ENCODE measurements around the gene OR1J1.

OR1J1 gene, protein sequence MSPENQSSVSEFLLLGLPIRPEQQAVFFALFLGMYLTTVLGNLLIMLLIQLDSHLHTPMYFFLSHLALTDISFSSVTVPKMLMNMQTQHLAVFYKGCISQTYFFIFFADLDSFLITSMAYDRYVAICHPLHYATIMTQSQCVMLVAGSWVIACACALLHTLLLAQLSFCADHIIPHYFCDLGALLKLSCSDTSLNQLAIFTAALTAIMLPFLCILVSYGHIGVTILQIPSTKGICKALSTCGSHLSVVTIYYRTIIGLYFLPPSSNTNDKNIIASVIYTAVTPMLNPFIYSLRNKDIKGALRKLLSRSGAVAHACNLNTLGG

DNA sequence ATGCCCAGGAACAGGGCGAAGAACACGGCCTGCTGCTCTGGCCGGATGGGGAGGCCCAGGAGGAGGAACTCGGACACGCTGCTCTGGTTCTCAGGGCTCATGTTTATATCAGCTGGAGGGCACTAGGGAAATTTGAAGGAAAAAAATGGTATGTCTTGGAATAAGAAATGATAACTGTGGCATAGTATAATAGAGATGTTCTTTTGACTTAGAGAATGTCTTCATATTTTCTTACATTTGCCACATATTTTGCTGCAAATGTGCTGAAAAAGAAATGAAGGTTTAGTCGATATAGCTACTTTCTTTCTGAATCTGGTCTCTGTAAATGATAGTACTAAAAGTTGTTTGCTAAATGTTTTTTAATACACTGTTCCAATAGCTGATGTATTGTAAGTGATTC is at the start of gene OR1J1:
Gene OR1J1, minus strand, starts transcription at position 101 of the 400 bp plus-strand sequence. Its CDS starts 0 bp downstream, at position 101.
- no peak for DNase-seq (ENCODE audit: low spot score)

DNA sequence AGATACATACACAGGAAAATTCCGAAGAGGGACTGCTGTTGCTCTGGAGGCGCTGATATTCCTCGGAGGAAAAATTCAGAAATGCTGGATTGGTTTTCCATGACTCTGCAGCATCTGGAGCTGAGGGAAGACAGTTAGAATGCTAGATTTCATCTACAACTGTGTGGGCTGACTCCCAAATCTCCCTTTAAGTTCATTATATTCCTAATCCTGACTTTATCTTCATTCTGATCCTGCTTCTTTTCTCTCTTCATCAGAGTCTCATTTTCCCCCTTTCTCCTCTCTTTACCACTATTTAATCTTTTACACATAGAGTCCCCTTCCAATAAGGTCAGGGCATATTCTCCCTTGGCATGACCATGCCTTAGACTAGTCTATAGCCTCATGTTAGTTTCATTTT is 49.5 kb upstream of the OR1J1 start, which contains the start of gene OR1N1:
Gene OR1N1, minus strand, starts transcription at position 101 of the 400 bp plus-strand sequence. Its CDS starts 0 bp downstream, at position 101.
- DNase-seq (ENCODE audit: low spot score): no peak

DNA sequence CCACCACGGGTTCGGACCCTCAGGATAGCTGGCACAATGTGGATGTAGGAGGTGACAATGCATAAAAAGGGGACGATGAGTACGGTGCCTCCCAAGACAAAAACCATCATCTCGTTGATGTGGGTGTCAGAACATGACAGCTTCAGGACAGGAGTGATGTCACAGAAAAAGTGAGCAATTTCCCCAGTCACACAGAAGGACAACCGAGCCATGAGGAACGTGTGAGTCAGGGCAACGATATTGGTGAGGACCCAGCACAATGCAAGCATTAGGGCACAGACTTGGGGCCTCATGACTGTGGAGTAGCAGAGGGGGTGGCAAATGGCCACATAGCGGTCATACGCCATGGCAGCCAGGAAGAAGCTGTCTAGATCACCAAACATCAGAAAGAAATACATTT is 48.9 kb upstream of the OR1J1 start:
- DNase-seq (ENCODE audit: low spot score): no peak

DNA sequence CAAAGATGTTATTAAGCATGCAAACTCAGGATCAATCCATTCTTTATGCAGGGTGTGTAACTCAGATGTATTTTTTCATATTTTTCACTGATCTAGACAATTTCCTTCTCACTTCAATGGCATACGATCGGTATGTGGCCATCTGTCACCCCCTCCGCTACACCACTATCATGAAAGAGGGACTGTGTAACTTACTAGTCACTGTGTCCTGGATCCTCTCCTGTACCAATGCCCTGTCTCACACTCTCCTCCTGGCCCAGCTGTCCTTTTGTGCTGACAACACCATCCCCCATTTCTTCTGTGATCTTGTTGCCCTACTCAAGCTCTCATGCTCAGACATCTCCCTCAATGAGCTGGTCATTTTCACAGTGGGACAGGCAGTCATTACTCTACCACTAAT is 41.6 kb upstream of the OR1J1 start:
- no peak for DNase-seq (ENCODE audit: low spot score)

DNA sequence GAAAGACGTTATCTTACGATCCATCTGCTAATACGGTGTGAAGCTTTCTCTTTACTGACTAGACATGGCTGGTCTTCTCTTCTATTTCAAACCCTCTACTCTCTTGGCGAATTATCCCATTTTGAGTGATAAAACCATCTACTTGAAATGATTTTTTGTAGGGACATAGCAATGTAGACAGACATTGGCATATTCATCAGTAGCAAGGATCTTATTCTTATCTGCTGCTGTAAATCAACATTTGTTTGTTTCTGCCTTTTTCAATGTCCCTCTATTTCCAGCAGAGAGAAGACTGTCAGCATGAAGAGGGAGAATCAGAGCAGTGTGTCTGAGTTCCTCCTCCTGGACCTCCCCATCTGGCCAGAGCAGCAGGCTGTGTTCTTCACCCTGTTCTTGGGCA is 41.1 kb upstream of the OR1J1 start, which contains the start of gene OR1J4:
Gene OR1J4, plus strand, starts transcription at position 301 of the 400 bp plus-strand sequence. Its CDS starts 0 bp downstream, at position 301.
- DNase-seq (ENCODE audit: low spot score): no peak

DNA sequence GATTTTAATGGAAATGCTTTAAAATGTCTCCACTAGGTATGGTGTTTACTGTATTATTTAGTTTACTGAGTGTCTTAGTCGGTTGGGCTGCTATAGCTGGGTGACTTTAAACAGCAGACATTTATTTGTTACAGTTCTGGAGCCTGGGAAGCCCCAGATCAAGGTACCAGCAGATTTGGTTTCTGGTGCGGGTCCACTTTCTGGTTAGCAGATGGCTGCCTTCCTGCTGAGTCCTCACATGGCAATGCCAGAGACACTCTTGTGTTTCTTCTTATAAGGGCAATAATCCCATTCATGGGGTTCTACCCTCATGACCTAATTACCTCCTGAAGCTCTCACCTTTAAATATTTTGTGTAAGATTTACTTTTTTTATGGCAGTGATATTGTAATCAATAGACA is 40.5 kb upstream of the OR1J1 start:
- no peak for DNase-seq (ENCODE audit: low spot score)

DNA sequence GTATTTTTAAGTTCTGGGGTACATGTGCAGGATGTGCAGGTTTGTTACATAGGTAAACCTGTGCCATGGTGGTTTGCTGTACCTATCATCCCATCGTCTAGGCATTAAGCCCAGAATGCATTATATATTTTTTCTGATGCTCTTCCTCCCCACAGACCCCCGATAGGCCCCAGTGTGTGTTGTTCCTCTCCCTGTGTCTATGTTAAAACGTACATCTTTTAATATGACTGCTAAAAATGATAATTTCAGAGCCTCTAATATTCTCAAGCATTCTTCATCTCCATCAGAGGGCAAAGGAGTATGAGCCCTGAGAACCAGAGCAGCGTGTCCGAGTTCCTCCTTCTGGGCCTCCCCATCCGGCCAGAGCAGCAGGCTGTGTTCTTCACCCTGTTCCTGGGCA is 32.8 kb upstream of the OR1J1 start, which contains the start of gene OR1J2:
Gene OR1J2, plus strand, starts transcription at position 301 of the 400 bp plus-strand sequence. Its CDS starts 0 bp downstream, at position 301.
- no peak for DNase-seq (ENCODE audit: low spot score)

DNA sequence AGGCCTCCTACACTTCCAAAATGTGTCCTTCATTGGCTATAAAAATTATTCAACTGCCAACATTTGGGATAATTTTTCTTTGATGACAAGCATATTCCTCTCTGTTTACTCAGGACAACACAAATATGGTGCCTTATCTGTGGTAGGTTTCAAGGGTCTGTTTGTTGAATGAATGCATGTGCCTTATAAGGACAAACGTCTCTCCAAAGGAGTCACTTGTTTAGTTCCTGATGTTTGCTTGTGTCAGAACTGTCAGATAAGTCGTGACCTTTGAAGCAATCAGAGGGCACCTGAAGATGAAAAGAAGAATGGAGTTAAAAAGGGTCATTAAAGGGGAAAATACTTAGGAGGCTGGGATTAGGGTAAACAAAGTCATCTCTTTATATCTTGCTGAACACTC is 29.2 kb upstream of the OR1J1 start:
- no peak for DNase-seq (ENCODE audit: low spot score)

DNA sequence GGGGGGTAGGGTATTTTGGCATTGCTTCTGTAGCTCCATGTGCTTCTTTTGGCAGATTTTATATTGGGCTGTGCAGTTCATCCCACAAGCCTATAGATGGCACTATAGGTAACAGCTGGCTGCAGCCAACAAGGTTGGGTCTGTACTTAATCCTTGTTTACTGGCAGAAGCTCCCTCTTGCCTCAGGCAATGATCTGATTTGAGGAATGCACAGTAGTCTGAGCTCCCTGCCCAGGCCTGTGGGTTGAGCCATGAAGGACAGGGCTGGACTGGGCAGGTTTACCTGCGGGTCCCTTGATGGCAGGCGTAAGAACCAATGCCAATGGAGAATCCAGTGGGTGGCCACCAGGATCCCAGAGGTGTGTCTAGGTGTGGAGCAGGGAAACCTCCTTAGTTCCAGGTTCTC is 21.2 kb upstream of the OR1J1 start:
- peak; percentile 57 for DNase-seq (ENCODE audit: low spot score)

DNA sequence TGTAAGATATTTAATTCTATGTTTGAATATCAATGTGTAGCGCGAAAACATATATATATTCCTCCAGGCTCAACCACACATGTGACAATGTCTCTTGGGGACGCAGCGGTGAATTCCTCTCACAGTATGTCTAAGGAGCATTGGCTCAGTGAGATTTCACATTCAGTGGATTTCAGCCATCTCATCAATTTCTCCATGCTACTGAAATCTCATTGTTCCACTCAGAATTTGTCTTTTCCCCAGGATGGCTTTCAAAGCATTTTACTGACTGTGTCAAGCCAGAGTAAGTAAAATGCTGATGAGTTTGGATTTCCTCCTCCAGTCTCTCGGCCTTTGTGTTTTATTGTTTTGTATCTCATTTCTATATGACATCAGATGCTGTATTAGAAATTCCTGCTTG is 1.3 kb upstream of the OR1J1 start:
- no peak for DNase-seq (ENCODE audit: low spot score)

DNA sequence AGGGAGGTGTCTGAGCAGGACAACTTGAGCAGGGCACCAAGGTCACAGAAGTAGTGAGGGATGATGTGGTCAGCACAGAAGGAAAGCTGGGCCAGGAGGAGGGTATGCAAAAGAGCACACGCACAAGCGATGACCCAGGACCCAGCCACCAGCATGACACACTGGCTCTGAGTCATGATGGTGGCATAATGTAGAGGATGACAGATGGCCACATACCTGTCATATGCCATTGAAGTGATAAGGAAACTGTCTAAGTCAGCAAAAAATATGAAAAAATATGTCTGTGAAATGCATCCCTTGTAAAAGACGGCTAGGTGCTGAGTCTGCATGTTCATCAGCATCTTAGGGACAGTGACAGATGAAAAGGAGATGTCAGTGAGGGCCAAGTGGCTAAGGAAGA is 380 bp downstream of the OR1J1 start:
- DNase-seq (ENCODE audit: low spot score): no peak

DNA sequence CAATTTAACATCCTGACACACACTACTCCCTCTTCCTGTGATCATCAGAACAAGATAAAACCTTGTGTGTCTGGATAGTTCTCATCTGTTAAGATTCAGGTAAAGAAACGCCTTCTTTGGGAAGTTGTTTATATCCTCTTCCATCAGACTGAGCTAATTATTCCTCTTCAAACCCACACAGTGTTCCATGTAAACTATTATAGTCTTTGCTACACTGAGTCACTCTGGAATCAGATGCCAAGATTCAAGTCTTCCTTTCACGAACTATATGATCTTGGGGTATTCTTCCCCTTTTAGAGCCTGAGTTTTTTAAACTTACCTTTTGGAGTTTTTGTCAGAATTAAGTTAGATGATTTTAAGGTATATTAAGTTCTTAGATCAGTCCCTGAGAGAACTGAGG is 2.0 kb downstream of the OR1J1 start:
- DNase-seq (ENCODE audit: low spot score): no peak

DNA sequence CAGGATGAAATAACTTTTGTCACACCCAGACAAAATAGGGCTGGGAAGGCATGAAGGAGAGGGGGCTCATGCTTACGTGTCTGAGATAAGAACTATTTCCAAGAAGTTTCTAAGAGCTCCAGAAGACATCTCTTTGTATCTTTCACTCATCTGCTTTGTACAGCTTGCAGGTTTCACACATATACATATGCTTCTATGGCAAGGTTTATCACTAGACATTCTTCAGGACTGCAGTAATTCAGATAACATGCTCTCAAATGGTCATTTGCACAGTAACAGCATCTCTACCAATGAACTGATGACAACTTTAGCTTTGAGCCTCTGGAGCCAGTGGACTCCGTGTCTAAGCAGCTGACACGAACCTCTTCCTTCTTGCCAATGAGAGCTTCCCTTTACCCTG is 3.2 kb downstream of the OR1J1 start:
- DNase-seq (ENCODE audit: low spot score): no peak

DNA sequence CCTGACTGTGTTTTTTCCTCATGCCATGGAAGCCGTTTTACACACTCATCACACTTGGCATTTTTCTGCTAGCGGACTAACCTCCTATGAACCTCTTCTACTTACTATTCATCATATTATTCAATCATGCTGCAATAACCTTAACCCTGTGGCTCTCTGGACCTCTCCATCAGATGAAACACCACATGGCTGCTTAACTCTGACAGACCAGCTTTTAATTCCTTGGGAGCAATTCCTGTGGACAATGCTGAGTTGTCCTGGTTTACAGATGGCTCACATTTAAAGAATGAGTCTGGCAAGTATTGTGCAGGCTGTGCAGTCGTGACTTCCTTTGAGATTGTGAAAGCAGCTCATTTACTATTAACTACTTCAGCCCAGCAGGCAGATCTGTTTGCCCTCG is 9.0 kb downstream of the OR1J1 start:
- DNase-seq (ENCODE audit: low spot score): no peak

DNA sequence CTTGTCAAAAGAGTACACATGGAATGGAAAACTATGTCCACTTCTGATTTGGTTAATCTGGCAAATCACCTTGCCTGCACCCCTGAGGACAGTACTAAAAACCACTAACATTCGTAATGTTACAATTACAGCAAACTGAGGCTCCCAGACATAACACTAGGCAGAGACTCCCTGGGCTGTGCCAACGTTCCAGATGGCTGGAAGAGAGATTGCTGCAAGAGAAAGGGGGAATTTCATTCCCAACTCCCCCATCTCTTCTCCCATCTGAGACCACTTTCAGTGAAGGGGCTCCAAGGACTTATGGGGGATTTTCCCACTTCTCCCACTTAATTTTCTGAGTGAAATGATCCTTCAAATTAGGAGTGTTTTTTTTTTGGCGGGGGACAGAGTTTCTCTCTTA is 11.3 kb downstream of the OR1J1 start:
- no peak for DNase-seq (ENCODE audit: low spot score)

DNA sequence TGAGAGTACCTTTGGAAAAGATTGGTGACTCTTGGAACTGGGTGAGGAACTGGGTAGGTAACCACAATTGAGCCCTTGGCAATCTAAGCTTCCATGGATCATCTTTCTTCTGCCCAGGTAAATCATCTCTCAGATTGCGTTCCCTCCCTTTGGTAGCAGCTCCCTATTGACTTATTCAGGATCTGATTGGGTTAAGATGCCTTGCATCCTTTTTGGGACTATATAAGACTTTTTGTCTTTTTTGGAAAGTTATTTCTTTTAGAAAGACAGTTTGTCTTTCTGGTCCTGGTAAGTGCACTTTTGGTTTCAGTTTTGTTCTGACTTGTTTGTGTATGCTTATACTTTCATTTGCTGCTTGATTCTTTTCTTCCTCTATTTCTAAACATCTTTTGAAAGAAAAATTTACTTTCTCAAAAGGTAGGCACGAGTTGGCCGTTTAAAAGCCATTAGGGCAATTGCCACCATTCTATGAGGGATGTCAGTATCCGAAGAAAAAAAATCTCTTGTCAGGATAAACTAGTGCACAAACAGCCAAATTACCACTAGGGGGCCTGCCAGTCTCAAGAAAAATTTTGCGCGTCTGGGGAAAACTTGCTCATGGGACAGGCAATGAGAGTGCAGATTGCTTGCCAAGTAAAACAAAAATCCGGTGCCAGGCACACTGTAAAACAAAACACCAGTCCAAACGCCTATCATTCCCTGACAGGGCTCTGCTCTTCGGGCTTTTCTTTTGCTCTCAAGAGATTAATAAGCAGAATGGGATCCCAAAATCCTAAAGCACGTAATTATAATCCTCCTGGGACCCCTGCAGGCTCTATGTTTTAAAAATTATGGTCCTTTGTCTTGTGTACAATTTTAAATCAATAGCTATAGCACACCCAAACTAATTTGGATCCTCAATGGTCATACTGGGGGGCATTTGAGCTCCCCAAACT is 12.8 kb downstream of the OR1J1 start:
- peak; percentile 64 for DNase-seq (ENCODE audit: low spot score)

DNA sequence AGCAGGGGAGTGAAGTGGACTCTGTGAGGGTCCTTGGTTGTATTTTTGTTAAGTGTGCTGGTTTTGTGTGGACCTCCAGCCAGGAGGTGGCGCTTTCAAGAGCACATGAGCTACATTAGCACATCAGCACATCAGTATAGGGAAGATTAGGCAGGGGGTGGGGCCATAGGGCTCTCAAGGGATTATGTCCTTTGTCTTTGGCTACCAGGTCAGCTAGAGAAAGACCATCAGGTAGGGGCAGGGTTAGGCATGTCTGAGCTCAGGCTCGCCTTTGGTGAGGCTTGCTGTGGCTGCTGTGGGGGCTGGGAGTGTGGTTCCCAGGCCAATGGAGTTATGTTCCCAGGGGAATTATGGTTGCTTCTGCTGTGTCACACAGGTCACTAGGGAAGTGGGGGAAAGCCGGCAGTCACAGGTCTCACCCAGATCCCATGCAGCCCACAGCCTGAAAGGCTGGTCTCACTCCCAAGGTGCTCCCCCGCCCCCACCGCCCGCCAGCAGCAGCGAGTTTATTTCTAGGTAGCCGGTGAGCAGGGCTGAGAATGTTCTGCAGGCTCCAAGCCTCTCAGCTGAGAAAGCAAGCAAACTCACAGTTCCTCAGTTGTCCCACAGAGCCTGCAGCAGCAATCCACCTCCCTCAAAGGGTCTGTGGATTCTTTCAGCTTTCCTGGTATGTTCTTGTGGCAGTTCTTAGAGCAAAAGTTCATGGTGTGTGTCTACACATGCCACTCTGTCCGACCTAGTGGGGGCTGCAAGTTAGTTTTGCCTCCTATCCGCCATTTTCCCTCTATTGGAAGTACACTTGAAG is 13.7 kb downstream of the OR1J1 start:
- DNase-seq (ENCODE audit: low spot score): no peak

DNA sequence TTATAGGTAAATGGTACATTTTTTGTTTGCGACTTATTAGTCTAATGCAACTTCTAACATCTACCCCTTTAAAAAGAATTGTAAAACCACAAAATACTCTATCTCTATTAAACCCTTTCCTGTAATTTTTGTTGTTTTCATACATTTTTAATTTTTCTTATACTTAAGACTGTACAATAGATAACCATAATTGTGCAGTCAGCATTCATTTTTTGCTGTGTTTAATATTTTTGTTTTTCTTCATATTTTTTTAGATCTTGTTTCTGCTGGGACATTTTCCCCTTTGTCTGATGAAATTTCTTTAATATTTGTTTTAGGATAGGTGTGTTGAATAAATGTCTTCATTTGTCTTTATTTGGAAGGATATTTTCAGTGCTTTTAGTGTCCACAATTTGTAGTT is 19.9 kb downstream of the OR1J1 start:
- no peak for DNase-seq (ENCODE audit: low spot score)

DNA sequence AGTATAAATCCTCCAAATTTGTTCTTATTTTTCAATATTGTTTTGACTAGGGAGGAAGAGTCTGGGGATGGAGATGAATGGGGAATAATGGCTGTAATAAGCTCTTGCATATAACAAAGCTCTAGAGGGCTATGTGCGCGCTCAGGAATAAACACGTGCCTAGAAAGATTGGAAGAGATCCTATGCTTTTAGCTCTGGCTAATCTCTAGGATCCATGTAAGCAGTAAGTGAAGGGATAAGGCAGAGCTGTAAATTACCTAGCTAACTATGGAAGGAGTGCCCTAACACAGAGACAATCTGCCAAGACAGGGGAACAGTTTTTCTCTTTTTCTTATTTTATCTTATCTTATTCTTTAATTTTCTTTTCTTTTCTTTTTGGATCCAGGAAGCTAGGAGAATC is 21.6 kb downstream of the OR1J1 start:
- DNase-seq (ENCODE audit: low spot score): no peak

DNA sequence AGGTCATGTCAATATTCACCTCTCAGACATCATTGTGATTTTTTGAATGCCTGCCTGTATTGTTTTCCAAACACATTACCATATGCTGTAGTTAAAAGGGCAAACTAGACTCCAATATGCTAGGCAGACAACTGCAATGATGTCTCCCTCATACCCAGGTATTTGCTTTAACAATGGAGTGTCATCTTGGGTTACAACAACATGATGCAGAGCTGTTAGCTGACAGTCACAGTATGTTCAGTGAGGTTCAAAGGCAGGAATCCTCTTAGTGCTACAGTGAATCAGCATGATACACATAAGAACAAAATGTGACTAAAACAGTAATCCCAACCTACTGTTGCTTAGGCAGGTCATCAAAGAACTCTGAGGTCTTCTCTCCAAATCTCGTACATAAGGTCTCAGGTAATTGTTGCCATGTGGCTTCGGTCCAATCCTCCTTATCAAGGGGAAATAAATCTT is 24.0 kb downstream of the OR1J1 start:
- DNase-seq (ENCODE audit: low spot score): no peak

DNA sequence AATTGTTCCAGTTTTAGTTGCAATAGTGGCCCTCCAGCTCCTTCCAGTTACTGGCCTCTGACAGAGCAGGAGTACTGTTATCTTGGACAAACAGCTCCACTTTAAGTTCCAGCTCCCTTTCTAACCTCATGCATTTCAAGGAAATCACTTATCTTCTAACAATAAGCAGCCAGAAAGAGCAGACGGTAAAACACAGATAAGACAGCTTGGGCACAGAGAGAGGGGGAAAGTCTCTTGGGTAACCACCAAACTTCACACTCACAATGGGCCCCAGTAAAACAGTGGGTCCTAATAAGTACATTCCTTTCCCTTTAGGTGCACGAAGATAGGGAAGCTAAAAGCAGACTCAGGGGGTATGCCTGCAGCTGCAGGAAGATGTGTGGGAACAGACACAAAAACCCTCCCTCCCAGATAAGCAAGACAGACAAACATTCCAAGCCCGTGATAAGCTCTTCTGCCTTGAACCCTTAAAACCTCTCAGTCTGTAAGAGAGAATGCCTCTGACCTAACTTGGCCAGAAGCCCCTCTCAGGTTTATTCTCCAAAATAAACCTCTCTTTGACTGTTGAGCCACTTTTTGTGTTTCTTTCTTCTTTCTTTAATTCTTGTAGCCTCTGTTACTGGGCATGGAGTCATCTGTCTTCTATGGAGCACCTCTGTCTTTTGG is 30.8 kb downstream of the OR1J1 start:
- no peak for DNase-seq (ENCODE audit: low spot score)

Data from ecto neural progenitor cell (in vitro differentiated cells).